HG03442 (cell line): ENCODE data around the gene GCFC2.

Source experiments
- ATAC-seq: cut with Tn5 transposase; IDR thresholded peaks from one replicate; pipeline ENCODE4 v1.9.1; 2021; ENCODE audit warnings: mild to moderate bottlenecking, moderate library complexity; ENCODE audit not compliant: unreplicated experiment

Gene GCFC2

GRCh38 chr2:75632813-75633212 is 77.9 kb downstream of the GCFC2 start:
- ATAC-seq, result no peak

GRCh38 chr2:75632091-75632701 is 78.5 kb downstream of the GCFC2 start:
- no peak for ATAC-seq

GRCh38 chr2:75627902-75628504 is 82.7 kb downstream of the GCFC2 start:
- peak; percentile 89 for ATAC-seq

- no peak for ATAC-seq
These were observed 87.8 kb downstream of the GCFC2 start for GRCh38 chr2:75622929-75623328.

- ATAC-seq, result no peak
These were observed 88.2 kb downstream of the GCFC2 start for GRCh38 chr2:75622500-75622899.

- ATAC-seq, result no peak
These were observed 89.5 kb downstream of the GCFC2 start for GRCh38 chr2:75621228-75621627.

GRCh38 chr2:75619956-75620740 is 90.6 kb downstream of the GCFC2 start:
- no peak for ATAC-seq

- no peak for ATAC-seq
These were observed 93.8 kb downstream of the GCFC2 start for GRCh38 chr2:75616933-75617332.

GRCh38 chr2:75616406-75616805 is 94.3 kb downstream of the GCFC2 start:
- no peak for ATAC-seq

- ATAC-seq, result no peak
These were observed 96.5 kb downstream of the GCFC2 start for GRCh38 chr2:75614162-75614651.

- no peak for ATAC-seq
These were observed 97.9 kb downstream of the GCFC2 start for GRCh38 chr2:75612862-75613243.
